ENCODE results near the gene B4GALT3. TPM values are rescaled to one million over a fixed set of nuclear protein-coding genes. Genes with fewer than 3 reads are reported as not detected.
A peak's percentile ranks its signal among the peaks of the same experiment; 100 is the strongest.

B4GALT3 gene
- total RNA-seq, 1 donor from 2014 or later: 41.7 TPM

GRCh38 chr1:161219078-161219892 lies 42.0 kb upstream of the B4GALT3 start:
- Mint-ChIP-seq H3K9me3 (no peaks in the 10 kb centered on the region), H3K27ac (no peak overlapping the region), H3K4me1 (peaks cover 22% of the 10 kb centered on the region), H3K4me3 (no peak overlapping the region), H3K36me3 (ENCODE audit: low read depth) (peaks cover 8% of the 10 kb centered on the region), H3K27me3 (peaks cover 37% of the 10 kb centered on the region)
- no peak for ATAC-seq (ENCODE audit: low read depth)
- no peak for TF ChIP-seq CTCF (IDR thresholded peaks at IDR 0.05)
- intact Hi-C loops (cut with micrococcal nuclease): no loop called here
- ChIA-PET CTCF (no interaction called here), POLR2A (interaction anchor here (0.5 to 1.8 kb wide), 5 partner anchors 17 to 525 kb away, joined by 3 to 11 read pairs (median 5); partner anchors contain the start of genes NDUFS2 and PPOX)
- DNase-seq: no peak

DNA sequence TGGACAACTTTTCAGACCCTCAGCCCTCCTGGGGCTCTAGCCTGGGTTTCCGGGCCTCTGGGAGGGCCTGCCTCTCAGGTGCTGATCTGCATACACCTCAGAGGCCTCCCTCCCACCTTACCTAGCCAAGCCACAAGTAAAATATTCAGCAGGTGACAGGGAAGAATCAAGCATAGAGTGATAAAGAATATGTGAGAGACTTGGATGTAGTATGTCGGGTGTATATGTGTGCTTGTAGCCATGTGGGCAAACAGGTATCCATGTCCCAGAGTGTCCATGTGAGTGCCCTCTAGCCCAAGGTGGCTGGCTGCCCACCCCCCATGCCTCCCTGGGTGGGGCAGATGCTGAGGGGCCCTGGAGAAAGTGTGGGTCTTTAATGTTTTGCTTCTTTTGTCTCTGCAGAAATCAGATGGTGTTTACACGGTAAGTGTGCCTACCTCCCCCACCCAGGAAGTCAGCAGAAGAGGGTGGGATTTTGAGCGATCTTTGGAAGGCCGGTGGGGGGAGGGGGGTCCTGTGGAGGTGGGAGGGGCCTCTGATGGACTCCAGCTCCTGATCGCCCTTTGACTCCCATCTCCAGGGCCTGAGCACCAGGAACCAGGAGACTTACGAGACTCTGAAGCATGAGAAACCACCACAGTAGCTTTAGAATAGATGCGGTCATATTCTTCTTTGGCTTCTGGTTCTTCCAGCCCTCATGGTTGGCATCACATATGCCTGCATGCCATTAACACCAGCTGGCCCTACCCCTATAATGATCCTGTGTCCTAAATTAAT lies 41.2 kb upstream of the B4GALT3 start:
- CTCF ChIA-PET: no interaction called here
- intact Hi-C loops (cut with micrococcal nuclease): no loop called here
- POLR2A ChIA-PET: interaction anchor here (0.5 to 1.8 kb wide), 3 partner anchors 9 to 526 kb away, joined by 4 to 5 read pairs (median 4); no protein-coding TSS in a partner anchor
- ATAC-seq (ENCODE audit: low read depth) (no peak), DNase-seq (no peak)
- Mint-ChIP-seq H3K27me3 (peaks cover 31% of the 10 kb centered on the region), H3K36me3 (ENCODE audit: low read depth) (peaks cover 16% of the 10 kb centered on the region), H3K4me3 (no peak overlapping the region), H3K4me1 (peaks cover 22% of the 10 kb centered on the region), H3K9me3 (no peaks in the 10 kb centered on the region), H3K27ac (no peak overlapping the region)
- TF ChIP-seq CTCF (IDR thresholded peaks at IDR 0.05): no peak

DNA sequence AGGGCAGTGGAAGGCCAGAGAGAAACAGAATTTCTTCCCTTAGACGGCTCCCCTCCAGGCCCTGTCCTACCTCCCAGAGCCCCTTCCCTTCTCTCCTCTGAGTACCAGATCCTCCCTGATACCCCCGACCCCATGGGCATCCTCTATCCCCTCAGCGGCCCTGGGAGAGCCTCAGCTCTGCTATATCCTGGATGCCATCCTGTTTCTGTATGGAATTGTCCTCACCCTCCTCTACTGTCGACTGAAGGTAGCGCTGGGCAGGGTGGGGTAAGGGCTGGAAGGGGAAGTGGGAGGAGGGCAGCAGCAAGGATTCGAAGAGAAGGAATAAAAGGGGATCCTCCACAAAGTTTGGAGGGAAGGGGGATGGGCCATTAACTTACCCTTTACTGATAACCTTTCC lies 40.5 kb upstream of the B4GALT3 start:
- no peak overlapping the region for H3K4me3 Mint-ChIP-seq
- ChIA-PET CTCF (no interaction called here), POLR2A (interaction anchor here (1.2 kb wide), 1 partner anchor 9 kb away, joined by 4 read pairs; no protein-coding TSS in a partner anchor)
- no peak for ATAC-seq (ENCODE audit: low read depth)
- intact Hi-C loops (cut with micrococcal nuclease): no loop called here
- peaks cover 23% of the 10 kb centered on the region for H3K36me3 Mint-ChIP-seq (ENCODE audit: low read depth)
- no peaks in the 10 kb centered on the region for H3K9me3 Mint-ChIP-seq
- TF ChIP-seq CTCF (IDR thresholded peaks at IDR 0.05): no peak
- peaks cover 26% of the 10 kb centered on the region for H3K27me3 Mint-ChIP-seq
- no peak for DNase-seq
- H3K27ac Mint-ChIP-seq: no peak overlapping the region
- H3K4me1 Mint-ChIP-seq: peaks cover 22% of the 10 kb centered on the region

GRCh38 chr1:161216945-161217712 lies 39.8 kb upstream of the B4GALT3 start:
- ATAC-seq (ENCODE audit: low read depth) (peak; percentile 87), DNase-seq (no peak)
- H3K4me3 Mint-ChIP-seq: no peak overlapping the region
- ChIA-PET POLR2A (interaction anchor here (0.7 to 1.6 kb wide), 3 partner anchors 8 to 24 kb away, joined by 4 to 9 read pairs (median 4); partner anchors contain the start of gene NDUFS2), CTCF (interaction anchor here (1.0 to 1.4 kb wide), 2 partner anchors 15 to 51 kb away, joined by 3 to 4 read pairs; partner anchors contain the start of genes NDUFS2 and PPOX)
- peaks cover 29% of the 10 kb centered on the region for H3K36me3 Mint-ChIP-seq (ENCODE audit: low read depth)
- TF ChIP-seq CTCF (IDR thresholded peaks at IDR 0.05): no peak
- no peaks in the 10 kb centered on the region for H3K9me3 Mint-ChIP-seq
- H3K27ac Mint-ChIP-seq: no peak overlapping the region
- intact Hi-C loops (cut with micrococcal nuclease): no loop called here
- peaks cover 20% of the 10 kb centered on the region for H3K27me3 Mint-ChIP-seq
- peaks cover 22% of the 10 kb centered on the region for H3K4me1 Mint-ChIP-seq
